Prostate gland (tissue), 2 donors: ENCODE results near the gene ATP7A. TPM values are rescaled to one million over a fixed set of nuclear protein-coding genes. Genes with fewer than 3 reads are reported as not detected.

Source experiments
- DNase-seq: peaks from one replicate; pipeline ENCODE4 v3.0.0-alpha.2; 2019; ENCODE audit warnings: low spot score
- H3K27ac ChIP-seq, 2 donors: fragments of 200-600 bp; sonication (generic); 2 replicates each; pipeline ENCODE4 v1.5.1; 2017 to 2019
- H3K27me3 ChIP-seq: fragments of 200-600 bp; sonication (generic); replicated peaks from 2 replicates; pipeline ENCODE4 v1.5.1; 2019; ENCODE audit not compliant: insufficient read depth
- H3K36me3 ChIP-seq, 2 donors: fragments of 200-600 bp; sonication (generic); 1 replicate in 1 of 2; 2 replicates in 1 of 2; pipeline versions ENCODE4 v1.5.1 to v1.8.1; 2017 to 2019
- H3K4me1 ChIP-seq: fragments of 200-600 bp; sonication (generic); replicated peaks from 2 replicates; pipeline ENCODE4 v1.5.1; 2019
- H3K4me3 ChIP-seq, 2 donors: fragments of 200-600 bp; sonication (generic); 2 replicates each; pipeline ENCODE4 v1.5.1; 2017 to 2019
- H3K9me3 ChIP-seq: fragments of 200-600 bp; sonication (generic); 2 replicates; pipeline ENCODE4 v1.5.1; 2017
- CTCF ChIP-seq, 4 experiments: fragments of 200-600 bp in 2 of 4; fragments of 450-650 bp in 2 of 4; sonication (generic) in 2 of 4; IDR thresholded peaks; 1 replicate in 3 of 4; 2 replicates in 1 of 4; pipeline ENCODE4 v1.5.1; 2016 to 2019; ENCODE audit warnings: antibody characterized with exemption in 4 of 4, mild to moderate bottlenecking in 2 of 4, moderate library complexity in 2 of 4
- POLR2A ChIP-seq: fragments of 450-650 bp; IDR thresholded peaks from one replicate; pipeline ENCODE4 v1.6.1; 2016; ENCODE audit warnings: antibody characterized with exemption, mild to moderate bottlenecking
- POLR2AphosphoS5 ChIP-seq: sonication (generic); formaldehyde crosslinking; IDR thresholded peaks from one replicate; pipeline ENCODE4 v1.6.1; 2017; ENCODE audit warnings: antibody characterized with exemption
- WGBS: methylation state at CpG from one replicate; pipeline ENCODE4 v1.1.5; 2018; 5-methylcytosine and 5-hydroxymethylcytosine counted together
- intact Hi-C: fragments of 100-400 bp; cut with DNase I; formaldehyde crosslinking; loops from one replicate; pipeline ENCODE4 v1.14.2; 2022
- total RNA-seq, 2 donors: library from RNA; depleted of rRNA; stranded (reverse); fragments of >200 nt; gene quantifications; one replicate each; pipeline ENCODE4 v1.1.0, GENCODE V29; 2016

Gene ATP7A
- total RNA-seq, 2 donors from 2014 or later: 9.8 to 15.1 TPM

- intact Hi-C loops: no loop called here
- no peak for DNase-seq
- H3K27ac ChIP-seq: no peak overlapping the region
- H3K9me3 ChIP-seq: no peaks in the 10 kb centered on the region
- H3K4me1 ChIP-seq: no peaks in the 10 kb centered on the region
- H3K27me3 ChIP-seq: no peaks in the 10 kb centered on the region
- no peaks in the 10 kb centered on the region for H3K36me3 ChIP-seq
- TF ChIP-seq POLR2A (no peak), POLR2AphosphoS5 (no peak), CTCF (IDR thresholded peaks at IDR 0.05) (no peak)
- no peak overlapping the region for H3K4me3 ChIP-seq
- WGBS: 7% methylated on average over 3 of the region's 3 CpGs
These were observed 15.3 kb downstream of the ATP7A start for GRCh38 chrX:77925764-77926163.

- WGBS: 70% methylated on average over 1 of the region's 1 CpG
- DNase-seq: no peak
- Histone ChIP-seq H3K4me3 (no peak overlapping the region), H3K4me1 (no peaks in the 10 kb centered on the region), H3K27me3 (no peaks in the 10 kb centered on the region), H3K27ac (no peak overlapping the region), H3K36me3 (no peaks in the 10 kb centered on the region), H3K9me3 (no peaks in the 10 kb centered on the region)
- intact Hi-C loops: no loop called here
- TF ChIP-seq CTCF (IDR thresholded peaks at IDR 0.05) (no peak), POLR2A (no peak), POLR2AphosphoS5 (no peak)
These were observed 20.1 kb downstream of the ATP7A start for GRCh38 chrX:77930581-77930980.

GRCh38 chrX:77935886-77936285 is 25.4 kb downstream of the ATP7A start:
- no peak for DNase-seq
- no peak overlapping the region for H3K4me3 ChIP-seq
- intact Hi-C loops: no loop called here
- no peaks in the 10 kb centered on the region for H3K9me3 ChIP-seq
- H3K36me3 ChIP-seq: no peaks in the 10 kb centered on the region
- no peaks in the 10 kb centered on the region for H3K27me3 ChIP-seq
- no peak overlapping the region for H3K27ac ChIP-seq
- TF ChIP-seq POLR2AphosphoS5 (no peak), CTCF (IDR thresholded peaks at IDR 0.05) (no peak), POLR2A (no peak)
- no peaks in the 10 kb centered on the region for H3K4me1 ChIP-seq
- WGBS: 88% methylated on average over 1 of the region's 1 CpG

GRCh38 chrX:77936299-77936698 is 25.8 kb downstream of the ATP7A start:
- H3K4me3 ChIP-seq: no peak overlapping the region

More at GRCh38 chrX:77936299-77936698, 25.8 kb downstream of the ATP7A start:
- Histone ChIP-seq H3K4me1 (no peaks in the 10 kb centered on the region), H3K27ac (no peak overlapping the region), H3K27me3 (no peaks in the 10 kb centered on the region), H3K9me3 (no peaks in the 10 kb centered on the region), H3K36me3 (no peaks in the 10 kb centered on the region)
- TF ChIP-seq CTCF (IDR thresholded peaks at IDR 0.05) (no peak), POLR2A (no peak), POLR2AphosphoS5 (no peak)
- intact Hi-C loops: no loop called here
- DNase-seq: no peak
